GM12878 (cell line): Measurements from ENCODE around the gene STK38. TPM values are rescaled to one million over a fixed set of nuclear protein-coding genes. Genes with fewer than 3 reads are reported as not detected.

Experiments used
- CBFB ChIP-seq: IDR thresholded peaks from 2 replicates; pipeline ENCODE4 v1.6.1; 2016; ENCODE audit warnings: antibody characterized with exemption, low read depth
- CREB1 ChIP-seq: IDR thresholded peaks from 2 replicates; pipeline ENCODE4 v1.6.1; 2012; ENCODE audit warnings: low read depth, mild to moderate bottlenecking, inconsistent platforms
- ETV6 ChIP-seq, 2 experiments: fragments of 450-650 bp in 1 of 2; IDR thresholded peaks in 1 of 2; conservative IDR thresholded peaks in 1 of 2; 2 replicates each; pipeline ENCODE4 v1.6.1; 2014; ENCODE audit warnings: antibody characterized with exemption in 1 of 2, borderline replicate concordance in 1 of 2, low read depth in 1 of 2, mild to moderate bottlenecking in 1 of 2, moderate library complexity in 1 of 2
- FOS ChIP-seq: IDR thresholded peaks from 3 replicates; pipeline ENCODE4 v1.6.1; 2011; ENCODE audit warnings: borderline replicate concordance; ENCODE audit not compliant: insufficient read length; ENCODE audit errors: extremely low read depth
- JUND ChIP-seq: IDR thresholded peaks from 2 replicates; pipeline ENCODE4 v1.6.1; 2012; ENCODE audit warnings: low read depth, mild to moderate bottlenecking, low read length, improper control_type of control experiment, moderate library complexity
- KAT2A ChIP-seq: conservative IDR thresholded peaks from 2 replicates; pipeline ENCODE4 v1.6.1; 2011; ENCODE audit warnings: low read depth, low read length; ENCODE audit not compliant: control insufficient read depth
- KLF5 ChIP-seq: fragments of 450-650 bp; IDR thresholded peaks from 2 replicates; pipeline ENCODE4 v1.6.1; 2014; ENCODE audit warnings: mild to moderate bottlenecking; ENCODE audit not compliant: partially characterized antibody
- MEF2A ChIP-seq: IDR thresholded peaks from 2 replicates; pipeline ENCODE4 v1.6.1; 2011; ENCODE audit warnings: low read depth, mild to moderate bottlenecking, low read length, moderate library complexity; ENCODE audit not compliant: insufficient read depth
- MYB ChIP-seq: fragments of 150-350 bp; IDR thresholded peaks from 2 replicates; pipeline ENCODE4 v1.6.1; 2014; ENCODE audit warnings: mild to moderate bottlenecking, low read depth, low read length, borderline replicate concordance
- NFXL1 ChIP-seq: fragments of 450-650 bp; IDR thresholded peaks from 2 replicates; pipeline ENCODE4 v1.6.1; 2017; ENCODE audit warnings: antibody characterized with exemption, mild to moderate bottlenecking, borderline replicate concordance
- NR2F1 ChIP-seq: fragments of 450-650 bp; conservative IDR thresholded peaks from 2 replicates; pipeline ENCODE4 v1.6.1; 2017; ENCODE audit warnings: mild to moderate bottlenecking
- POLR2AphosphoS2 ChIP-seq: IDR thresholded peaks from 2 replicates; pipeline ENCODE4 v1.6.1; 2011; ENCODE audit warnings: low read depth, mild to moderate bottlenecking, low read length, improper control_type of control experiment, moderate library complexity
- SIN3A ChIP-seq: IDR thresholded peaks from 2 replicates; pipeline ENCODE4 v1.6.1; 2012; ENCODE audit warnings: low read depth, low read length, improper control_type of control experiment
- SMARCA5 ChIP-seq: fragments of 450-650 bp; IDR thresholded peaks from 2 replicates; pipeline ENCODE4 v1.6.1; 2017; ENCODE audit warnings: mild to moderate bottlenecking
- SP1 ChIP-seq: IDR thresholded peaks from one replicate; pipeline ENCODE4 v1.6.1; 2011; ENCODE audit warnings: low read depth, low read length
- SPI1 ChIP-seq: IDR thresholded peaks from 2 replicates; pipeline ENCODE4 v1.6.1; 2011; ENCODE audit warnings: low read depth, mild to moderate bottlenecking, low read length, moderate library complexity, borderline replicate concordance; ENCODE audit not compliant: insufficient read depth
- STAT3 ChIP-seq: IDR thresholded peaks from 2 replicates; pipeline ENCODE4 v1.6.1; 2011; ENCODE audit warnings: low read depth, low read length, improper control_type of control experiment
- ZNF207 ChIP-seq: fragments of 450-650 bp; IDR thresholded peaks from 2 replicates; pipeline ENCODE4 v1.6.1; 2014; ENCODE audit warnings: antibody characterized with exemption, mild to moderate bottlenecking, borderline replicate concordance
- polyA plus RNA-seq, 11 experiments: library from polyadenylated mRNA; depleted of rRNA in 4 of 11; unstranded in 6 of 11; stranded (reverse) in 5 of 11; fragments of >200 nt; fragmentation: Nextera tagmentation in 4 of 11; fragmentation: Illumina TruSeq in 1 of 11; extraction: Ambion mirVana in 4 of 11; extraction: Trizol in 1 of 11; gene quantifications; 1 replicate in 1 of 11; 2 replicates in 10 of 11; pipeline versions ENCODE4 v1.2.1 to v1.2.3, GENCODE V29; 2011 to 2016; ENCODE audit warnings: inconsistent platforms in 2 of 11, missing spikeins in 2 of 11, low read depth in 1 of 11
- total RNA-seq, 4 experiments: library from RNA; depleted of rRNA in 3 of 4; stranded (reverse); fragments of >200 nt in 3 of 4; fragmentation: Illumina TruSeq in 1 of 4; extraction: Trizol in 1 of 4; gene quantifications; 2 replicates each; pipeline versions ENCODE4 v1.2.1 to v1.2.3, GENCODE V29; 2013 to 2021
- TF ChIP-seq, protein P1 (sequence below): fragments of 450-650 bp; IDR thresholded peaks from 2 replicates; pipeline ENCODE4 v1.6.1; 2017; ENCODE audit warnings: low read depth, mild to moderate bottlenecking, moderate library complexity
- TF ChIP-seq, protein P2 (sequence below): IDR thresholded peaks from 2 replicates; pipeline ENCODE4 v1.6.1; 2011; ENCODE audit warnings: borderline replicate concordance, low read depth, mild to moderate bottlenecking, moderate library complexity, mixed read lengths, low read length; ENCODE audit not compliant: insufficient read depth; ENCODE audit errors: extremely low read length
- TF ChIP-seq, protein P3 (sequence below): fragments of 450-650 bp; formaldehyde crosslinking; IDR thresholded peaks from 2 replicates; pipeline ENCODE4 v1.5.0; 2022; ENCODE audit warnings: mild to moderate bottlenecking, missing genetic modification characterization
- TF ChIP-seq, protein P4 (sequence below), 3 experiments: IDR thresholded peaks in 2 of 3; conservative IDR thresholded peaks in 1 of 3; 2 replicates each; pipeline ENCODE4 v1.5.1; 2011; ENCODE audit warnings: low read depth in 3 of 3, low read length in 3 of 3, mild to moderate bottlenecking in 3 of 3, control low read depth in 2 of 3, moderate library complexity in 2 of 3, inconsistent platforms in 1 of 3, mixed read lengths in 1 of 3; ENCODE audit not compliant: control insufficient read depth in 2 of 3, insufficient read depth in 1 of 3; ENCODE audit errors: extremely low read depth in 1 of 3

STK38 gene
- total and polyA plus RNA-seq, 10 of the 15 experiments (the other 5 are each of a cell fraction or from before 2014, with no cell fraction given): 4.1 to 18.7 (median 13.6) TPM

DNA sequence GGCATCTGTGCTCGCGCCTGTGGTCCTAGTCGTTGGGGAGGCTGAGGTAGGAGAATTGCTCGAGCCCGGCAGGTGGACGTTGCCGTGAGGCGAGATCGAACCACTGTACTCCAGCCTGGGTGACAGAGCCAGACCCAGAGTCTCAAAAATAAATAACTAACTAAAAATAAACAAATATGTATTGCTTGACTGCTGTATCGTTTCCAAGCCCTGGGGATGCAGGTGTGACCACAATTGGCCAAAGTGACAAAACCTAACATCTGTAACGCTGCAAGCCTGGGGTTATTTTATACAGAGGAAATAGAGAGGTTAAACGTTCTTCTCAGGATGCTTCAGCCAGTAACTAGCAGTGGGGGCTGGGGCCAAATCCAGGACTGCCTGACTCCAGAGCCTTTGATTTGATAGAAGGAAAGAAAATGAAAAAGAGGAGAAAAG lies 45.0 kb upstream of the STK38 start (continued):
- TF ChIP-seq POLR2AphosphoS2 (no peak), STAT3 (no peak), SMARCA5 (no peak), NR2F1 (peak; percentile 34; the same call in 1 of the 2 replicates), MYB (0 out of 2 replicates have a peak, but pooled peaks have one; percentile 55), CREB1 (0 out of 2 replicates have a peak, but pooled peaks have one; percentile 21), KAT2A (no peak), KLF5 (no peak), ETV6 (conservative IDR thresholded peaks at IDR 0.05 in 1 of 2, IDR thresholded peaks at IDR 0.05 in 1 of 2; ENCODE audit: borderline replicate concordance in 1 of 2, low read depth in 1 of 2) (no peak), FOS (no peak), SPI1 (no peak), NFXL1 (no peak), ZNF207 (no peak), JUND (no peak), MEF2A (0 out of 2 replicates have a peak, but pooled peaks have one; percentile 51), CBFB (no peak), SIN3A (no peak), SP1 (no peak)
- TF ChIP-seq, protein P1, sequence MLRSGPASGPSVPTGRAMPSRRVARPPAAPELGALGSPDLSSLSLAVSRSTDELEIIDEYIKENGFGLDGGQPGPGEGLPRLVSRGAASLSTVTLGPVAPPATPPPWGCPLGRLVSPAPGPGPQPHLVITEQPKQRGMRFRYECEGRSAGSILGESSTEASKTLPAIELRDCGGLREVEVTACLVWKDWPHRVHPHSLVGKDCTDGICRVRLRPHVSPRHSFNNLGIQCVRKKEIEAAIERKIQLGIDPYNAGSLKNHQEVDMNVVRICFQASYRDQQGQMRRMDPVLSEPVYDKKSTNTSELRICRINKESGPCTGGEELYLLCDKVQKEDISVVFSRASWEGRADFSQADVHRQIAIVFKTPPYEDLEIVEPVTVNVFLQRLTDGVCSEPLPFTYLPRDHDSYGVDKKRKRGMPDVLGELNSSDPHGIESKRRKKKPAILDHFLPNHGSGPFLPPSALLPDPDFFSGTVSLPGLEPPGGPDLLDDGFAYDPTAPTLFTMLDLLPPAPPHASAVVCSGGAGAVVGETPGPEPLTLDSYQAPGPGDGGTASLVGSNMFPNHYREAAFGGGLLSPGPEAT: peak; percentile 37; the same call in 1 of the 2 replicates
- TF ChIP-seq, protein P2, sequence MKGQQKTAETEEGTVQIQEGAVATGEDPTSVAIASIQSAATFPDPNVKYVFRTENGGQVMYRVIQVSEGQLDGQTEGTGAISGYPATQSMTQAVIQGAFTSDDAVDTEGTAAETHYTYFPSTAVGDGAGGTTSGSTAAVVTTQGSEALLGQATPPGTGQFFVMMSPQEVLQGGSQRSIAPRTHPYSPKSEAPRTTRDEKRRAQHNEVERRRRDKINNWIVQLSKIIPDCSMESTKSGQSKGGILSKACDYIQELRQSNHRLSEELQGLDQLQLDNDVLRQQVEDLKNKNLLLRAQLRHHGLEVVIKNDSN: no peak
- TF ChIP-seq, protein P3, sequence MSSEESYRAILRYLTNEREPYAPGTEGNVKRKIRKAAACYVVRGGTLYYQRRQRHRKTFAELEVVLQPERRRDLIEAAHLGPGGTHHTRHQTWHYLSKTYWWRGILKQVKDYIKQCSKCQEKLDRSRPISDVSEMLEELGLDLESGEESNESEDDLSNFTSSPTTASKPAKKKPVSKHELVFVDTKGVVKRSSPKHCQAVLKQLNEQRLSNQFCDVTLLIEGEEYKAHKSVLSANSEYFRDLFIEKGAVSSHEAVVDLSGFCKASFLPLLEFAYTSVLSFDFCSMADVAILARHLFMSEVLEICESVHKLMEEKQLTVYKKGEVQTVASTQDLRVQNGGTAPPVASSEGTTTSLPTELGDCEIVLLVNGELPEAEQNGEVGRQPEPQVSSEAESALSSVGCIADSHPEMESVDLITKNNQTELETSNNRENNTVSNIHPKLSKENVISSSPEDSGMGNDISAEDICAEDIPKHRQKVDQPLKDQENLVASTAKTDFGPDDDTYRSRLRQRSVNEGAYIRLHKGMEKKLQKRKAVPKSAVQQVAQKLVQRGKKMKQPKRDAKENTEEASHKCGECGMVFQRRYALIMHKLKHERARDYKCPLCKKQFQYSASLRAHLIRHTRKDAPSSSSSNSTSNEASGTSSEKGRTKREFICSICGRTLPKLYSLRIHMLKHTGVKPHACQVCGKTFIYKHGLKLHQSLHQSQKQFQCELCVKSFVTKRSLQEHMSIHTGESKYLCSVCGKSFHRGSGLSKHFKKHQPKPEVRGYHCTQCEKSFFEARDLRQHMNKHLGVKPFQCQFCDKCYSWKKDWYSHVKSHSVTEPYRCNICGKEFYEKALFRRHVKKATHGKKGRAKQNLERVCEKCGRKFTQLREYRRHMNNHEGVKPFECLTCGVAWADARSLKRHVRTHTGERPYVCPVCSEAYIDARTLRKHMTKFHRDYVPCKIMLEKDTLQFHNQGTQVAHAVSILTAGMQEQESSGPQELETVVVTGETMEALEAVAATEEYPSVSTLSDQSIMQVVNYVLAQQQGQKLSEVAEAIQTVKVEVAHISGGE (CRISPR knock-in tag): no peak
- TF ChIP-seq, protein P4, sequence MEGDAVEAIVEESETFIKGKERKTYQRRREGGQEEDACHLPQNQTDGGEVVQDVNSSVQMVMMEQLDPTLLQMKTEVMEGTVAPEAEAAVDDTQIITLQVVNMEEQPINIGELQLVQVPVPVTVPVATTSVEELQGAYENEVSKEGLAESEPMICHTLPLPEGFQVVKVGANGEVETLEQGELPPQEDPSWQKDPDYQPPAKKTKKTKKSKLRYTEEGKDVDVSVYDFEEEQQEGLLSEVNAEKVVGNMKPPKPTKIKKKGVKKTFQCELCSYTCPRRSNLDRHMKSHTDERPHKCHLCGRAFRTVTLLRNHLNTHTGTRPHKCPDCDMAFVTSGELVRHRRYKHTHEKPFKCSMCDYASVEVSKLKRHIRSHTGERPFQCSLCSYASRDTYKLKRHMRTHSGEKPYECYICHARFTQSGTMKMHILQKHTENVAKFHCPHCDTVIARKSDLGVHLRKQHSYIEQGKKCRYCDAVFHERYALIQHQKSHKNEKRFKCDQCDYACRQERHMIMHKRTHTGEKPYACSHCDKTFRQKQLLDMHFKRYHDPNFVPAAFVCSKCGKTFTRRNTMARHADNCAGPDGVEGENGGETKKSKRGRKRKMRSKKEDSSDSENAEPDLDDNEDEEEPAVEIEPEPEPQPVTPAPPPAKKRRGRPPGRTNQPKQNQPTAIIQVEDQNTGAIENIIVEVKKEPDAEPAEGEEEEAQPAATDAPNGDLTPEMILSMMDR (IDR thresholded peaks at IDR 0.05 in 2 of 3, conservative IDR thresholded peaks at IDR 0.05 in 1 of 3; ENCODE audit: control insufficient read depth in 2 of 3, extremely low read depth in 1 of 3, insufficient read depth in 1 of 3, low read depth in 3 of 3, low read length in 3 of 3): no peak
